Activated naive CD4-positive, alpha-beta T cell treated with anti-CD3 and anti-CD28 coated beads, Interleukin-2, amount 50 U/mL, for 72 hours (primary cell): ENCODE measurements around the gene ADAMTS1. TPM values are rescaled to one million over a fixed set of nuclear protein-coding genes. Genes with fewer than 3 reads are reported as not detected.

Experiments
- ATAC-seq, 2 donors: fragments of 150-1000 bp; cut with Tn5 transposase; 2 replicates each; pipeline ENCODE4 v1.10.0; 2021; ENCODE audit warnings: mild to moderate bottlenecking in 2 of 2, moderate library complexity in 2 of 2
- DNase-seq, 2 donors: peaks; one replicate each; pipeline ENCODE4 v3.0.0; 2021 to 2022; ENCODE audit warnings: low spot score in 2 of 2
- H3K27ac Mint-ChIP-seq, 2 donors: one replicate each; pipeline ENCODE4 v1.8.0; 2022; ENCODE audit warnings: mild to moderate bottlenecking in 2 of 2, mixed read lengths in 2 of 2
- H3K36me3 Mint-ChIP-seq, 2 donors: one replicate each; pipeline ENCODE4 v1.8.0; 2022; ENCODE audit warnings: mixed read lengths in 2 of 2
- H3K9me3 Mint-ChIP-seq, 2 donors: one replicate each; pipeline ENCODE4 v1.8.0; 2022; ENCODE audit warnings: mixed read lengths in 2 of 2
- total RNA-seq, 2 donors: library from RNA; stranded (reverse); gene quantifications; one replicate each; pipeline ENCODE4 v1.2.3, GENCODE V29; 2022

The ADAMTS1 gene
- total RNA-seq, 2 donors from 2014 or later, result 0.09 to 0.31 TPM

GRCh38 chr21:26804895-26805609, 40.2 kb downstream of the ADAMTS1 start:
- Mint-ChIP-seq H3K27ac (no peak overlapping the region), H3K36me3 (no peaks in the 10 kb centered on the region), H3K9me3 (no peaks in the 10 kb centered on the region)
- DNase-seq (no peak), ATAC-seq (no peak)

- no peak for ATAC-seq
- H3K36me3 Mint-ChIP-seq, result no peaks in the 10 kb centered on the region
Observed at GRCh38 chr21:26801498-26801897, 43.7 kb downstream of the ADAMTS1 start.

GRCh38 chr21:26800970-26801431, 44.2 kb downstream of the ADAMTS1 start:
- no peak for DNase-seq
- Mint-ChIP-seq H3K9me3 (peaks cover 0 to 7% of the 10 kb centered on the region in 2 donors), H3K27ac (no peak overlapping the region), H3K36me3 (no peaks in the 10 kb centered on the region)
- ATAC-seq, result no peak

More at GRCh38 chr21:26801498-26801897, 43.7 kb downstream of the ADAMTS1 start:
- Mint-ChIP-seq H3K27ac (no peak overlapping the region), H3K9me3 (peaks cover 0 to 7% of the 10 kb centered on the region in 2 donors)
- no peak for DNase-seq

- Mint-ChIP-seq H3K36me3 (no peaks in the 10 kb centered on the region), H3K27ac (no peak overlapping the region), H3K9me3 (peaks cover 0 to 7% of the 10 kb centered on the region in 2 donors)
- ATAC-seq, result no peak
- DNase-seq, result no peak
Observed at GRCh38 chr21:26800455-26800854, 44.8 kb downstream of the ADAMTS1 start.

GRCh38 chr21:26800001-26800400, 45.2 kb downstream of the ADAMTS1 start:
- no peak for ATAC-seq
- H3K36me3 Mint-ChIP-seq, result no peaks in the 10 kb centered on the region
- peaks cover 0 to 7% of the 10 kb centered on the region in 2 donors for H3K9me3 Mint-ChIP-seq
- H3K27ac Mint-ChIP-seq, result no peak overlapping the region
- no peak for DNase-seq

GRCh38 chr21:26798856-26799751, 46.1 kb downstream of the ADAMTS1 start:
- DNase-seq, result no peak
- no peak for ATAC-seq

GRCh38 chr21:26797878-26798456, 47.2 kb downstream of the ADAMTS1 start:
- no peak overlapping the region for H3K27ac Mint-ChIP-seq
- ATAC-seq, result no peak
- H3K9me3 Mint-ChIP-seq, result peaks cover 0 to 12% of the 10 kb centered on the region in 2 donors
- no peak for DNase-seq
- H3K36me3 Mint-ChIP-seq, result peaks cover 0 to 6% of the 10 kb centered on the region in 2 donors

More at GRCh38 chr21:26798856-26799751, 46.1 kb downstream of the ADAMTS1 start:
- H3K36me3 Mint-ChIP-seq, result no peaks in the 10 kb centered on the region
- no peak overlapping the region for H3K27ac Mint-ChIP-seq
- peaks cover 0 to 7% of the 10 kb centered on the region in 2 donors for H3K9me3 Mint-ChIP-seq

GRCh38 chr21:26795866-26796329, 49.3 kb downstream of the ADAMTS1 start:
- Mint-ChIP-seq H3K9me3 (peaks cover 0 to 12% of the 10 kb centered on the region in 2 donors), H3K36me3 (peaks cover 0 to 6% of the 10 kb centered on the region in 2 donors), H3K27ac (no peak overlapping the region)
- ATAC-seq (no peak), DNase-seq (no peak)

- ATAC-seq, result no peak
- H3K27ac Mint-ChIP-seq, result no peak overlapping the region
- H3K9me3 Mint-ChIP-seq, result peaks cover 0 to 12% of the 10 kb centered on the region in 2 donors
- DNase-seq, result no peak
- H3K36me3 Mint-ChIP-seq, result peaks cover 0 to 6% of the 10 kb centered on the region in 2 donors
Observed at GRCh38 chr21:26795412-26795805, 49.8 kb downstream of the ADAMTS1 start.

GRCh38 chr21:26794597-26795411, 50.4 kb downstream of the ADAMTS1 start:
- no peak for ATAC-seq
- no peak overlapping the region for H3K27ac Mint-ChIP-seq
- H3K9me3 Mint-ChIP-seq, result peaks cover 0 to 12% of the 10 kb centered on the region in 2 donors
- peaks cover 0 to 6% of the 10 kb centered on the region in 2 donors for H3K36me3 Mint-ChIP-seq
- no peak for DNase-seq

- Mint-ChIP-seq H3K27ac (no peak overlapping the region), H3K9me3 (peaks cover 0 to 5% of the 10 kb centered on the region in 2 donors), H3K36me3 (peaks cover 0 to 6% of the 10 kb centered on the region in 2 donors)
- no peak for DNase-seq
- no peak for ATAC-seq
Observed at GRCh38 chr21:26790296-26790695, 54.9 kb downstream of the ADAMTS1 start.

- H3K27ac Mint-ChIP-seq, result no peak overlapping the region
- H3K9me3 Mint-ChIP-seq, result peaks cover 0 to 4% of the 10 kb centered on the region in 2 donors
- DNase-seq, result no peak
- peaks cover 0 to 4% of the 10 kb centered on the region in 2 donors for H3K36me3 Mint-ChIP-seq
- no peak for ATAC-seq
Observed at GRCh38 chr21:26788790-26789189, 56.4 kb downstream of the ADAMTS1 start.

Other genes starting within 250 kb of the ADAMTS1 start
- not detected for gene ADAMTS5, start 121.7 kb upstream of the ADAMTS1 start, total RNA-seq